Brain microvascular endothelial cell (primary cell): ENCODE measurements around the gene NRG2.

Experiments used
- DNase-seq: peaks from one replicate; pipeline ENCODE4 v3.0.0-alpha.2; 2020
- H3K27ac ChIP-seq: fragments of 250-450 bp; sonication (Bioruptor Pico); 2 replicates; pipeline ENCODE4 v1.5.1; 2020; ENCODE audit warnings: mild to moderate bottlenecking, moderate library complexity
- H3K27me3 ChIP-seq: fragments of 250-450 bp; sonication (Bioruptor Pico); replicated peaks from 2 replicates; pipeline ENCODE4 v1.5.1; 2020; ENCODE audit warnings: mild to moderate bottlenecking
- H3K36me3 ChIP-seq: fragments of 250-450 bp; sonication (Bioruptor Pico); replicated peaks from 2 replicates; pipeline ENCODE4 v1.5.1; 2020; ENCODE audit warnings: mild to moderate bottlenecking
- H3K4me3 ChIP-seq: 2 replicates; pipeline ENCODE4 v1.5.1; 2011; ENCODE audit warnings: low read depth, mild to moderate bottlenecking, control low read depth, low read length, moderate library complexity
- CTCF ChIP-seq: IDR thresholded peaks from 2 replicates; pipeline ENCODE4 v1.5.1; 2011; ENCODE audit warnings: low read depth, mild to moderate bottlenecking, moderate library complexity, low read length, control low read depth, inconsistent platforms; ENCODE audit errors: missing control alignments
- in situ Hi-C: cut with HindIII; loops from 2 replicates; pipeline ENCODE4 v1.10.0; 2017; ENCODE audit warnings: low sequenced_read_pairs, low pct_ligation_motif_present

NRG2 gene

GRCh38 chr5:139968547-139969261 lies 74.4 kb downstream of the NRG2 start:
- Histone ChIP-seq H3K36me3 (no peaks in the 10 kb centered on the region), H3K4me3 (no peak overlapping the region), H3K27me3 (peaks cover 4% of the 10 kb centered on the region), H3K27ac (no peak overlapping the region)
- DNase-seq: peak; percentile 75
- TF ChIP-seq CTCF: peak; percentile 100
- in situ Hi-C loops: no loop called here

GRCh38 chr5:139967353-139967752 lies 75.7 kb downstream of the NRG2 start:
- no peaks in the 10 kb centered on the region for H3K36me3 ChIP-seq
- in situ Hi-C loops: no loop called here

GRCh38 chr5:139966856-139967255 lies 76.2 kb downstream of the NRG2 start:
- TF ChIP-seq CTCF: no peak
- no peak overlapping the region for H3K27ac ChIP-seq
- no peak overlapping the region for H3K4me3 ChIP-seq
- no peak for DNase-seq
- no peaks in the 10 kb centered on the region for H3K36me3 ChIP-seq
- H3K27me3 ChIP-seq: peaks cover 4% of the 10 kb centered on the region
- in situ Hi-C loops: no loop called here

More at GRCh38 chr5:139967353-139967752, 75.7 kb downstream of the NRG2 start:
- H3K27me3 ChIP-seq: peaks cover 4% of the 10 kb centered on the region
- DNase-seq: no peak
- H3K4me3 ChIP-seq: no peak overlapping the region
- TF ChIP-seq CTCF: no peak
- H3K27ac ChIP-seq: no peak overlapping the region

DNA sequence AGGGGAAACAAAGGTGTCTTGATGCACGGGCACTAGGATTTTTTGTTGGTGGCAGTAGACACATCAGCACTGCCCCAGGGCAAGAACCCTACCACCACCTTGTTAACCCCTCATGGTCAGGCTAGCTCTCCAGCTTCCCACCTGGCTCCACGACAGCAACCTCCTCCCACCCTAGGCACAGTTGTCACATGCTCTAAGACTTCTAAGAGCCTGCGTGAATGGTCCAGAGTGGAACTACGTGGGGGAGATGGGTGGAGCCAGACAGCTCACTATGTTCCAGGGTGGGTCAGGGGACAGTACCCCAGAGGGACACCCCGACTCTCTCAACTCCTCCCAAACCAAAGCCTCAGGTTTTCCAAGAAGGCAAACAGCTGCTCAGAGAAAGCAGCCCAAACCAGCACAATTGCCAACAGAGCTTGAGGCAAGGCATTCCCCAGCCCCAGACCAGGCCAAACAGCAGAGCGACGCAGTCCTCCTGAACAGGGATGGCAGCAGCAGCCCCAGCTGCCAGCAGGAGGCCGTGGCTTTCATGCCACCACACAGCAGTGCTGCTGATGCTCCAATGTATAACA lies 78.0 kb downstream of the NRG2 start:
- no peak overlapping the region for H3K4me3 ChIP-seq
- no peak for DNase-seq
- H3K27ac ChIP-seq: no peak overlapping the region
- in situ Hi-C loops: no loop called here
- TF ChIP-seq CTCF: no peak
- peaks cover 2% of the 10 kb centered on the region for H3K27me3 ChIP-seq
- H3K36me3 ChIP-seq: no peaks in the 10 kb centered on the region

DNA sequence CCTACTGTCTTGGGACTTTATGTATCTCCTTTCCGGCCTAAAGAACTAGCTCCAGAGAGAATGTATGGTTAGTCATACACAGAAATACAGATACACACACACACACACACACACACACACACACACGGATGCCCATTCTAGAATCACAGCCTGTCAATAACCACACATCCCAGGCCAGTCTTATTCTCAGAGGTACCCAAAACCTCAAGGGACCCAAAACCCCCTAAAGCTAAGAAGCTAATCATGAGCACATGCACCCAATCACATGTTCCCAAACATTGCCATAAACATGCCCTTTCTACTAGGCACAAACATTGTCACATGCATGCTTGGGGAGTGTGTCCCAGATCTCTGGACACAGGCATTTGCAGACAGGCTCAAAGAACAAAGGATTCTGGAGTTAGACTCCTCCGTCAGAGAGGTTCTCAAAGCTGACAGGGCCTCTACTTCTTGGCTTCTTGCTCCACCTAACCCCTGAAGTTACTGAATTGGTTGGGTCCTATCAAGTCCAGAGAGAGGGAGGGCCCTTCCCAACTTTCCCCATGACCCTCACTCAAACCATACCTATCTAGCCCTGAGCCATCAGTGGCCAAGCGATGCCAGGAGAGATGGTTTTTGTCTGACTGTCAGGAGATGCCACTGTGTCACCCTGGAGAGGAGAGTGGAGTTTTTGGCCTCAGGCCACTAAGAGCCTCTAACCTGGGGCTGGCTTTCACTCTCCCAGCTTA lies 78.7 kb downstream of the NRG2 start:
- no peaks in the 10 kb centered on the region for H3K36me3 ChIP-seq
- no peak overlapping the region for H3K4me3 ChIP-seq
- peaks cover 2% of the 10 kb centered on the region for H3K27me3 ChIP-seq
- in situ Hi-C loops: no loop called here
- H3K27ac ChIP-seq: no peak overlapping the region
- TF ChIP-seq CTCF: no peak
- DNase-seq: no peak
